OCI-LY1 (cell line): Measurements from ENCODE around the gene LAMA1.

Experiments used
- H2AFZ ChIP-seq: fragments of 200-600 bp; sonication (generic), shearing (Covaris generic); 2 replicates; pipeline ENCODE4 v1.6.0; 2014; ENCODE audit warnings: antibody characterized with exemption, mild to moderate bottlenecking, low read length
- H3F3A ChIP-seq: fragments of 200-600 bp; sonication (generic), shearing (Covaris generic); 2 replicates; pipeline ENCODE4 v1.6.0; 2014; ENCODE audit warnings: mild to moderate bottlenecking, antibody characterized with exemption, low read length, moderate library complexity; ENCODE audit not compliant: insufficient read depth
- H3K27ac ChIP-seq: fragments of 200-600 bp; sonication (generic); 2 replicates; pipeline ENCODE4 v1.5.1; 2014; ENCODE audit warnings: low read length, mixed run types, mild to moderate bottlenecking, low read depth; ENCODE audit not compliant: poor library complexity, severe bottlenecking
- H3K27me3 ChIP-seq: fragments of 200-600 bp; sonication (generic); 2 replicates; pipeline ENCODE4 v1.6.0; 2014; ENCODE audit warnings: antibody characterized with exemption, mild to moderate bottlenecking, low read length, moderate library complexity; ENCODE audit not compliant: insufficient read depth
- H3K36me3 ChIP-seq: fragments of 200-600 bp; sonication (generic); 2 replicates; pipeline ENCODE4 v1.6.1; 2014; ENCODE audit warnings: mild to moderate bottlenecking, antibody characterized with exemption, low read length, moderate library complexity, mixed read lengths; ENCODE audit not compliant: insufficient read depth
- H3K4me1 ChIP-seq: fragments of 200-600 bp; sonication (generic); 2 replicates; pipeline ENCODE4 v1.5.1; 2014; ENCODE audit warnings: mild to moderate bottlenecking, low read length, moderate library complexity; ENCODE audit not compliant: insufficient read depth, severe bottlenecking
- H3K4me2 ChIP-seq: fragments of 200-600 bp; sonication (generic), shearing (Covaris generic); 2 replicates; pipeline ENCODE4 v1.6.1; 2014; ENCODE audit warnings: low read length
- H3K4me3 ChIP-seq: fragments of 200-600 bp; sonication (generic); 2 replicates; pipeline ENCODE4 v1.5.1; 2014; ENCODE audit warnings: low read length, low read depth, mild to moderate bottlenecking, mixed read lengths; ENCODE audit not compliant: poor library complexity, severe bottlenecking
- H3K79me2 ChIP-seq: fragments of 200-600 bp; shearing (Covaris generic); 2 replicates; pipeline ENCODE4 v1.6.1; 2016; ENCODE audit warnings: mixed run types, low read length, mixed read lengths; ENCODE audit not compliant: insufficient read depth
- H3K9ac ChIP-seq: fragments of 200-600 bp; sonication (generic), shearing (Covaris generic); 2 replicates; pipeline ENCODE4 v1.6.1; 2014; ENCODE audit warnings: mild to moderate bottlenecking, low read length, mixed read lengths
- H3K9me2 ChIP-seq: fragments of 200-600 bp; sonication (generic), shearing (Covaris generic); 2 replicates; pipeline ENCODE4 v1.6.1; 2014; ENCODE audit warnings: low read depth, mild to moderate bottlenecking, low read length, mixed read lengths
- H3K9me3 ChIP-seq: fragments of 200-600 bp; shearing (Covaris generic); 2 replicates; pipeline ENCODE4 v1.6.1; 2014; ENCODE audit warnings: low read length, mixed read lengths
- H4K20me1 ChIP-seq: fragments of 200-600 bp; sonication (generic), shearing (Covaris generic); 2 replicates; pipeline ENCODE4 v1.6.0; 2016; ENCODE audit warnings: mild to moderate bottlenecking, low read length; ENCODE audit not compliant: insufficient read depth
- EZH2 ChIP-seq: fragments of 200-600 bp; sonication (generic), shearing (Covaris generic); IDR thresholded peaks from 2 replicates; pipeline ENCODE4 v1.8.0; 2017; ENCODE audit warnings: borderline replicate concordance, mixed run types, mild to moderate bottlenecking, antibody characterized with exemption, low read length, moderate library complexity, mixed read lengths
- TF ChIP-seq, protein P1 (sequence below): fragments of 200-600 bp; sonication (generic), shearing (Covaris generic); IDR thresholded peaks from 2 replicates; pipeline ENCODE4 v1.5.1; 2017; ENCODE audit warnings: mild to moderate bottlenecking, antibody characterized with exemption, low read length, moderate library complexity, mixed read lengths

Gene LAMA1

DNA sequence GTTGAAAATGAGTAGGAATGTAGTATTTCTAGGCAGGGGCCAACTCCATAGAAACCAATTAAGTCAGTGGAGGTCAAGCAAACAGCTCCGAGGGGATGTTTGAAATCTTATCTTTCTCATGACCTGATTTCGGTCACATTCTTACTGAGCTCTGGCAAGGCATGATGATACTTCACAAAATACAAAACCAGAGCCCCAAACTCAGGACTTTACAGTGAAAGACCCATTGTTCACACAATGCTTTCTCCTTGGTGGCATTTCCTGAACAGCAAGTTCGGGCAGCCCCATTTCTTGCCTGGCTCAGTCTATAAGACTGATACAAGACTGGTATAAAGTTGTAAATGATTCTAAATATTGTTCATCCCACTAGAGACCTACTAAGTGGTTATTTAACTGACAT lies 53.3 kb downstream of the LAMA1 start:
- Histone ChIP-seq H3K27ac (no peak overlapping the region), H2AFZ (no peak overlapping the region), H3K27me3 (peaks cover 4% of the 10 kb centered on the region; the same call in 1 of the 2 replicates), H4K20me1 (no peaks in the 10 kb centered on the region), H3K36me3 (no peaks in the 10 kb centered on the region), H3K9ac (no peak overlapping the region), H3K4me2 (no peak overlapping the region), H3K9me3 (no peaks in the 10 kb centered on the region), H3F3A (no peaks in the 10 kb centered on the region), H3K4me1 (no peaks in the 10 kb centered on the region), H3K4me3 (no peak overlapping the region), H3K79me2 (no peaks in the 10 kb centered on the region), H3K9me2 (no peaks in the 10 kb centered on the region)
- no peak for TF ChIP-seq EZH2

DNA sequence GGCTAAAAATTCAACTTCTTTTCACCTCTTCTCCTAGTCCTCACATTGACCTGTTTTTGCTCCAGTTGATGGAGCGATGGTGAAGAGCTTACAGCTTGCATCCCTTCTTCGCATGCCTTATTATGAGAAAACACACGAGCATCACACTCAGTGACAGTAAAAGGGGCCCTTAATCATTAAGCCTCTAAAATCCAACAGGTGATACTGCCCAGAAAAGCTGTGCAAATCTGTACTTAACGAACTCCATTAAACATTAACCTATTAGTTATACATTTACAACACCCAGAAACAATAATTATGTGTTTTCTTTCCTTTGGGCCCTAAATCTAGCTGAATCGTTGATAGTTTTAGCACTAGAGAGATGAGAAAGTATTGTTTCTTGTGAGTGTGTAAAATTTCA lies 54.8 kb downstream of the LAMA1 start:
- Histone ChIP-seq H3K4me2 (no peak overlapping the region), H3K4me3 (no peak overlapping the region), H3K27me3 (peaks cover 4% of the 10 kb centered on the region; the same call in 1 of the 2 replicates), H3K9me3 (no peaks in the 10 kb centered on the region), H2AFZ (no peak overlapping the region), H3K9me2 (no peaks in the 10 kb centered on the region), H3K27ac (no peak overlapping the region), H3K36me3 (no peaks in the 10 kb centered on the region), H3F3A (no peaks in the 10 kb centered on the region), H4K20me1 (no peaks in the 10 kb centered on the region), H3K4me1 (no peaks in the 10 kb centered on the region), H3K79me2 (no peaks in the 10 kb centered on the region), H3K9ac (no peak overlapping the region)
- TF ChIP-seq, protein P1, sequence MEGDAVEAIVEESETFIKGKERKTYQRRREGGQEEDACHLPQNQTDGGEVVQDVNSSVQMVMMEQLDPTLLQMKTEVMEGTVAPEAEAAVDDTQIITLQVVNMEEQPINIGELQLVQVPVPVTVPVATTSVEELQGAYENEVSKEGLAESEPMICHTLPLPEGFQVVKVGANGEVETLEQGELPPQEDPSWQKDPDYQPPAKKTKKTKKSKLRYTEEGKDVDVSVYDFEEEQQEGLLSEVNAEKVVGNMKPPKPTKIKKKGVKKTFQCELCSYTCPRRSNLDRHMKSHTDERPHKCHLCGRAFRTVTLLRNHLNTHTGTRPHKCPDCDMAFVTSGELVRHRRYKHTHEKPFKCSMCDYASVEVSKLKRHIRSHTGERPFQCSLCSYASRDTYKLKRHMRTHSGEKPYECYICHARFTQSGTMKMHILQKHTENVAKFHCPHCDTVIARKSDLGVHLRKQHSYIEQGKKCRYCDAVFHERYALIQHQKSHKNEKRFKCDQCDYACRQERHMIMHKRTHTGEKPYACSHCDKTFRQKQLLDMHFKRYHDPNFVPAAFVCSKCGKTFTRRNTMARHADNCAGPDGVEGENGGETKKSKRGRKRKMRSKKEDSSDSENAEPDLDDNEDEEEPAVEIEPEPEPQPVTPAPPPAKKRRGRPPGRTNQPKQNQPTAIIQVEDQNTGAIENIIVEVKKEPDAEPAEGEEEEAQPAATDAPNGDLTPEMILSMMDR, result no peak
- no peak for TF ChIP-seq EZH2

DNA sequence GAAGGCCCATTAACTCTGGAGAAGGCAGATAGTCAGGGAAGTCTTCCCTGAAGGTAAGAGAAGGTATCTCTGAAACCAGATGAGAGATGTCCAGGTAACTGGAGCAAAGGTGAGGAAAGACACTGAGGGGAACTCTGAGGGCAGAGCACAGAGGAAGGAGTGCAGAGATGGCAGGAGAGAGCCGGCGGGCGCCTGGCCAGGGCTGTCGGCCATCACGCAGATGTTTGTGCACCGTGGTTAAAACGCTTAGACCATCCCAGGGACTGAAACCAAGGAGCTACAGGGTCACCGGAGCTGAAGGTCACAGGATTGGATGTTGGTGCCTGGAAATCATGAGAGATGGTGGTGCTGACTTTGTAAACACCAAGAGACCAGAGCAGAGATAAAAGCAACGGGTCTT lies 55.4 kb downstream of the LAMA1 start:
- no peaks in the 10 kb centered on the region for H3K36me3 ChIP-seq
- H3K4me3 ChIP-seq, result no peak overlapping the region
- H3K79me2 ChIP-seq, result no peaks in the 10 kb centered on the region
- no peak for TF ChIP-seq EZH2
- TF ChIP-seq, protein P1, result no peak
- H3K9me3 ChIP-seq, result no peaks in the 10 kb centered on the region
- peaks cover 4% of the 10 kb centered on the region; the same call in 1 of the 2 replicates for H3K27me3 ChIP-seq
- H3K9me2 ChIP-seq, result no peaks in the 10 kb centered on the region
- H3K9ac ChIP-seq, result no peak overlapping the region
- H3K27ac ChIP-seq, result no peak overlapping the region
- H3K4me1 ChIP-seq, result no peaks in the 10 kb centered on the region
- no peak overlapping the region for H3K4me2 ChIP-seq
- H4K20me1 ChIP-seq, result no peaks in the 10 kb centered on the region
- H3F3A ChIP-seq, result no peaks in the 10 kb centered on the region
- H2AFZ ChIP-seq, result no peak overlapping the region

DNA sequence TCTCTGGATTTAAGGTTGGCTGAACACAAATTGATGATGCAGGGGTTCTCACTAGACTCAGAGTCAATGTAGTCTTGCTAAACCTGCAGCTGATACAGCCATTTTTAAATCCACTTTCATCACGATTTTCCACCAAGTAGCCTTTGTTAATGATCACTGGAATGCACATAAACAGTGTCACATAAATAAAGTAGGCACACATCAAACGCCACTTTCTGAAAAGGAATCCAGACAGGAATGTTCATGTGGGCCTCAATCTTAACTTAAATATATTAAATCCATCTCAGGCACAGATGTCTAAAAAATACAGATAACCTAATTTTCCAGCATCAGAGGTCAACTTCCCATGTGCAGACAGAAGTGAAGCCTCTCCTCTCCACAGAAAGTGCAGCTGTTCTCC lies 58.3 kb downstream of the LAMA1 start:
- H3K27ac ChIP-seq, result no peak overlapping the region
- H3K4me2 ChIP-seq, result no peak overlapping the region
- no peaks in the 10 kb centered on the region for H3K9me3 ChIP-seq
- no peaks in the 10 kb centered on the region for H3K27me3 ChIP-seq
- no peak overlapping the region for H3K4me3 ChIP-seq
- no peak overlapping the region for H2AFZ ChIP-seq
- no peaks in the 10 kb centered on the region for H3K79me2 ChIP-seq
- no peaks in the 10 kb centered on the region for H3K9me2 ChIP-seq
- no peaks in the 10 kb centered on the region for H3K4me1 ChIP-seq
- no peaks in the 10 kb centered on the region for H3K36me3 ChIP-seq
- TF ChIP-seq, protein P1, result no peak
- TF ChIP-seq EZH2, result no peak
- no peaks in the 10 kb centered on the region for H3F3A ChIP-seq
- H3K9ac ChIP-seq, result no peak overlapping the region
- no peaks in the 10 kb centered on the region for H4K20me1 ChIP-seq
